GM12891 (cell line): ENCODE data around the gene LDLRAD3.

Source experiments
- PAX5 ChIP-seq: IDR thresholded peaks from 2 replicates; pipeline ENCODE4 v1.6.1; 2011; ENCODE audit warnings: low read length, moderate library complexity, mild to moderate bottlenecking; ENCODE audit not compliant: insufficient read depth, severe bottlenecking
- POLR2A ChIP-seq: IDR thresholded peaks from 2 replicates; pipeline ENCODE4 v1.6.1; 2011; ENCODE audit warnings: low read depth, low read length, control low read depth
- POLR2AphosphoS5 ChIP-seq: IDR thresholded peaks from 2 replicates; pipeline ENCODE4 v1.6.1; 2011; ENCODE audit warnings: low read depth, low read length, control low read depth
- SPI1 ChIP-seq: IDR thresholded peaks from 2 replicates; pipeline ENCODE4 v1.6.1; 2011; ENCODE audit warnings: low read depth, low read length, control low read depth
- TAF1 ChIP-seq: IDR thresholded peaks from 2 replicates; pipeline ENCODE4 v1.6.1; 2011; ENCODE audit warnings: low read depth, low read length, control low read depth

DNA sequence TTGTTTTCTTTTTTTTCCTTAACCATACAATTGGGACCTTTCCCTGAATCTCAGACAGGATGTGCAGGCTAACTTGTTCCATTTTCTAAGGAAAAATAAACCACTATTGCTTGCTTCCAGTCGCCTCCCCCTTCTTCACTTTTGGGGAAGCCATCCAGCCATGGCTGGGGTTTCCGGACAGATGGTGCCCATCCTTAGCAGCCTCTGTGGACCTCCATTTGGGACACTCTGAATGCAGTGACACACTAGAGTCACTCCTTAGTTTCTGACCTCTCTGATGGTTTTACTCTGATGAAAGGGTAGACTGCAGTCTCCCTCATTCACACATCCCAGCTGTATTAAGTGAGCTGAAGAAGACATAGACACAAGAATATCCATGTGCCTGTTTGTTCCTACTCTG is 198.1 kb downstream of the LDLRAD3 start:
- no peak for TF ChIP-seq POLR2A
- no peak for TF ChIP-seq POLR2AphosphoS5
- no peak for TF ChIP-seq TAF1
- TF ChIP-seq SPI1 = no peak
- no peak for TF ChIP-seq PAX5
